NCI-H187 (cell line): Measurements from ENCODE around the gene ANAPC2.

Source experiments
- DNase-seq, 2 experiments: peaks; one replicate each; lab custom pipeline; 2025; lab: John Stamatoyannopoulos, UW

The ANAPC2 gene

DNA sequence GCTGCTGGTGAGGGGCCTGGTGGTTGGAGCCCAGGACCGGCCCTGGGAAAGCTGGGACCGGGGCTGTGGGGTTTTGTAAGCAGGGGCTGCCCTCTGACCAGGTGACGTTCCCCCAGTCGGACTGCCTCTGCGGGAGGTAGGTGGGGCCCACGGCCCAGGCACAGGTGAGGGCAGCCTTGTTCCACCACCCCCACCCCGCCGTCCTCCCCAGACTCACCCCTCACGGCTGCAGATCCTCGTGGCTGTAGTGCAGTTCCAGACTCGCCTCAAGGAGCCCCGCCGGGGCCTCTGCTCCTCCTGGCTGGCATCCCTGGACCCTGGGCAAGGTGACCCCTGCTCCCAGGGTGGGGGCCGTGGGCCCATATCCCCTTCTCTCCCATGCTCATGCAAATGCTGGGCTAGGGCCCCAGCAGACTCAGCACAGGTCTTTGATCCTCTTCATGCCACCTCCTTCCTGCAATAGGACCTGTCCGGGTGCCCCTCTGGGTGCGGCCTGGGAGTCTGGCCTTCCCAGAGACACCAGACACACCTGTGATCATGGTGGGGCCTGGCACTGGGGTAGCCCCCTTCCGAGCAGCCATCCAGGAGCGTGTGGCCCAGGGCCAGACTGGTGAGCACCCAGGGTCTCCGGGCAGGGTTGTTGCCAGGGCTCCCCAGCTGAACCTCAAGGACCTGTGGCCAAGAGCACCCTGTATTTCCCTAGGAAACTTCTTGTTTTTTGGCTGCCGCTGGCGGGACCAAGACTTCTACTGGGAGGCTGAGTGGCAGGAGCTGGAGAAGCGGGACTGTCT is 27.0 kb upstream of the ANAPC2 start:
- no peak for DNase-seq

GRCh38 chr9:137214620-137215019 is 26.3 kb upstream of the ANAPC2 start:
- no peak for DNase-seq

GRCh38 chr9:137213160-137214060 is 25.1 kb upstream of the ANAPC2 start:
- DNase-seq: no peak

DNA sequence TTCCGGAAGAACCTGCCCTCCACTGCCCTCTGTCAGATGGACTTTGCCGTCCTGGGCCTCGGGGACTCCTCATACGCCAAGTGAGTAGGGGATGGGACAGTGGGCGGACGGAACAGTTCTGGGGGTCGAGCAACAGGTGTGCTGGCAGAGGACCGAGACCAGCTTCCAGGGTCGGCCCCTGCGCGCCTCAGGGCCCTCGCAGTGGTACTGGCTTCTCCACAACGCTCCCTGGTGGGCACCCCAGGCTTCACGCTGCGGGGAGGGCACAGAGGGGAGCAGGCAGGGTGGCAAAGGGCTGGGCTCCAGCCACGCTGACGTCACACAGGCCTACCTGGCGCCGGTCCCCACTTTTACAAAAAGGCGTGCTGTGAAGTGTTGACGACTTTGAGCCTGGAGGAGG is 24.2 kb upstream of the ANAPC2 start:
- DNase-seq: no peak

- DNase-seq: no peak
Observed at GRCh38 chr9:137211532-137211931, 23.2 kb upstream of the ANAPC2 start.

DNA sequence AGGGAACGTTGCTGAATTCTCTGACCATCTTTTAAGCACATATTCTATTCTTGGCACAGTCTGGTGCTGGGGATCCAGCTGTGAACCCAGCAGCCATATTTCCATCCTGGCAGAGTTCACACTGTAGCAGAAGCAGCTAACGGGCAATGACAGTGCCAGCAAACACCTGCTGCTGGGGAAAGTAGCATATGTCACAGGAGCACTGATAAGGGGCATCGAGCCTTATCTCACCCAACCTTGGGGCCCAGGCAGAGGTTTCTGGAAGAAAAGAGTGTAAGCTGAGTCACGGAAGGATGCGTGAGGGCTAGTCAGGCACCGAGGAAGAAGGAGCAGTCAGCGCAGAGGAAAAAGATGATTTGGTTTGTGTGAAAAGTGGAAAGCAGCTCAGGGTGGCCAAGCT is 18.2 kb upstream of the ANAPC2 start:
- no peak for DNase-seq

- DNase-seq: peak; percentile 30
Observed at GRCh38 chr9:137205126-137206069, 17.0 kb upstream of the ANAPC2 start, which contains the start of the genes NDOR1 and TMEM203. TSS of gene NDOR1 (plus strand) at chr9:137205700. CDS start at chr9:137205778, 78 bp downstream. TSS of gene TMEM203 (minus strand) at chr9:137205648. CDS start at chr9:137205414, 234 bp downstream.

DNA sequence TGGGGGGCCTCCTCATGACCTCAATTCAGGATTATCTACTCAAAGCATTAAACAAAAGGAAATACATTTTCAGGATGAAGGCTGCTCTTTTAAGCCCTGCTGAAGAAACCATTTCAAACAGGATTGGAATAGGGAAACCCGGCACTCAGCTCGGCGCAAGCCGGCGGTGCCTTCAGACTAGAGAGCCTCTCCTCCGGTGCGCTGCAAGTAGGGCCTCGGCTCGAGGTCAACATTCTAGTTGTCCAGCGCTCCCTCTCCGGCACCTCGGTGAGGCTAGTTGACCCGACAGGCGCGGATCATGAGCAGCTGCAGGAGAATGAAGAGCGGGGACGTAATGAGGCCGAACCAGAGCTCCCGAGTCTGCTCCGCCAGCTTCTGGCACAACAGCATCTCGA is 16.4 kb upstream of the ANAPC2 start:
- DNase-seq: no peak

- no peak for DNase-seq
Observed at GRCh38 chr9:137202966-137203365, 14.6 kb upstream of the ANAPC2 start.

DNA sequence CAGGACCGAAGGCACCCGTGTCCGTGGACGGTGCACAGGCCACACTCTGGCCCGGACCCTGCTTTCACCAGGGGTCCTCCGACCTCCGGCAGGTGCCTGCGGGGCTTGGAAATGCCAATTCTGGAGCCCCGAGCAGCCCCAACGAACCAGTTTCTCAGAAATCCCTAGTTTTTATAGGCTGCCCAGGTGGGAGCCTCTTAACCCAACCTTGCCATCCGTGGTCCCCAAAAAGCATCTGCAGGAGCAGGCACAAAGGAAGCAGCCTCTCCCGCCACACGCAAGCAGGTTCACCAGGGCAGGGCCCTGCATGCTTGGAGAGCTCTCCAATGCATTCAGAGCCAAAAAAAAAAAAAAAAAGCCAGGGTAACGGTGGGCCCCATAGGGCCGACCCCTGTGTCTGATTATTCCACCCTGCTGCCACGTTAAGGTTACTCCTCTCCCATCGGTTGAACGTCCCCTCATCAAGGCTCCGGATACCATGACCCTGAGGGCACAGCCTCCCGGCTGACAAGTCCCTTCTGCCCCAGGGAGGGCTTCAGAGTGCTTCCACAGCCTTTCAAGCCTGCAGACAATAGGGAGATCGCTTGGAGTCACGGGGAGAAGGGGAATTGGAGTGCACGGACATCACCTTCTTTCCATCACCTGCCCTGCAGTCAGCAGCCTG is 13.0 kb upstream of the ANAPC2 start:
- DNase-seq: no peak

GRCh38 chr9:137200311-137201204 is 12.2 kb upstream of the ANAPC2 start, which contains the start of gene TPRN:
TSS of gene TPRN (minus strand) at chr9:137200741. CDS start at chr9:137200711, 30 bp downstream.
- DNase-seq: peak; percentile 84 to 96

DNA sequence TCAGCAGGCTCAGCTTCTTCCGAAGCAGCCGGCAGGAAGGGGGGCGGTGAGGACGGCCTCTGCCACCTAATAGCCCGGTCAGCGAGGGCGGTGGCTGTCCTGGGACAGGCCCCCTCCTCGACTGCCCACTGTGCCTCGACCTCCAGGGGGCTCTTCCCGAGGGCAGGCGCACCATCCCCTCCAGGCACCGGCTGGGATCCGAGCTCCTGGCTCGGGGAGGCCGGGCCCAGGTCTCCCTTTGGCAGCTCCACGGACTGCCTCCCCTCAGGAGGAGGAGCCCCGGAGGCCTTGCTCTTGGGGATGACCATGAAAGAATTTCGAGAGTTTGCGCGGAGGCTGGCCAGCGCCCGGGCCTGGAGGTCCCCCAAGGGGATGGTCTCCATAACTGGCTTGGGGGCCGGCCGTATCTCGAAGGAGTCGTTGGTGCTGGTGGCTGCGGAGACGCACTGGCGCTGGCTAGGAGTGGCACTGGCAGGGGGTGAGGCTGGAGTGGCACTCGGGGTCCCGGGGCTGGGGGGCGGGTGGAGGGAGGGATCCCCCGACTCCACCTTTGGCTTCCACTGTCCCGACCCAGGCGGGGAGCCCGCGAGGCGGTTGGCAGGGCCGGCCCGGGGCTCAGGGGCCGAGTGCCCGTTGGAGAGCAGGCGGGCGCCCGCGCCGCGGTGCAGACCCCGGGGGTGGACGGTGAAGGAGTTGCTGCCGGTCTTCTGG is 11.2 kb upstream of the ANAPC2 start:
- no peak for DNase-seq

DNA sequence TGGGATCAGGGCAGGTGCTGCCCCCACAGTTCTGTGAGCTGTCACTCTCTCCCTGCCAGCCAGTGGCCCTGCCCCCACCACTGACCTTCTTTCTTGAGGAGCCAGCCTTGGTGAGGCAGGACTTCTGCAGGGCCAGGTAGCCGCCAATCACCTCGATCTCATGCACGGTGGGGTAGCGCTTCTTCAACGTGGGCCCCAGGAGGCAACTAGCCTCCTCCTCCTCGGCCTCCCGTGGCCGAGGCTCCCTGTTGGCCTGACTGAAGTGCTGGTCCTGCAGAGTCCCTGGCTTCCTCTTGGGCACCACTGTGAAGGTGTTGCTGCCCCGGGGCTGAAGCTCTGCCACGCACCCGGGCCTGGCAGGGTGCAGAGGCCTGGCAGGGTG is 10.5 kb upstream of the ANAPC2 start:
- DNase-seq: no peak

- DNase-seq: no peak
Observed at GRCh38 chr9:137198051-137198901, 9.9 kb upstream of the ANAPC2 start.

- DNase-seq: peak; percentile 28 to 81
Observed at GRCh38 chr9:137195525-137196220, 7.3 kb upstream of the ANAPC2 start.

GRCh38 chr9:137194909-137195308 is 6.5 kb upstream of the ANAPC2 start:
- no peak for DNase-seq

DNA sequence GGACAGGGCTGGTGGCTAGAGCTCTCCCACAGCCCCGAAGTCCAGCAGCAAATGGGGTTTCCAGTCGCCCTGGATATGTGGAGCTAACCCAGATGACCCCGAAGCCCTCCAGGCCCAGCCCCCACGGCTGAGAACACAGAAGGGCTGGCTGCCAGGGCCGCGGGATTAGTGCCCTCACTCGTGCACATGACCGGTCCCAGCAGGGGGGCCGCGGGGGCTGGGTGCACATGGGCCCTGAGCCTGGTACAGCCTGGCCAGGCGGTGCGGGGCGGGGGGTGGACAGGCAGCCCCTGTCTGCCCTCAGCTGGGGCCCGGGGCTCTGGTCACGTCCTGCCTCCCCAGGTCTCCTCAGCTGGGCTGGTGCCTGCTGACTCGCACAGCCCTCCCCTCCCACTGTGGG is 6.0 kb upstream of the ANAPC2 start:
- no peak for DNase-seq

DNA sequence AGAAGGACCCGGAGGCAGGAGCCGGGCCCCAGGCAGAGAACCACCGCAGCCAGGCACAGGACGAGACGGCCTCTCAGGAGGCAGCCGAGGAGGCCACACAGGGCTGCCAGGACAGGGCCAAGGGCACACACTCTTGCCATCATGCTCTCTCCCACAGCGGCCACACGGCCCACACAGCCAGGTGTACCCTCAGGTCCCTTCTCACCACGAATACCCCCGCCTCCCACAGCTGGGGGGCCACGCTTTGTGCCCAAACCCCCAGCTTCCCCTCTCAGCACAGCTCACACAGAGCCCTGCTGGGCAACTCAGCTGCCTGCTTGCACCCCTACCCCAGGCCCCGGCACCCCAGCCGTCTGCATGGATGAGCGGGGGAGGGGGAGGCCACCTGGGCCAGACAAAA is 5.4 kb upstream of the ANAPC2 start:
- no peak for DNase-seq
